ENCODE results near the gene ACOT13. TPM values are rescaled to one million over a fixed set of nuclear protein-coding genes. Genes with fewer than 3 reads are reported as not detected.
A peak's percentile ranks its signal among the peaks of the same experiment; 100 is the strongest.
"Not testable (repeated sequence)": the region's sequence is repeated elsewhere in the genome, so short reads cannot be mapped to it uniquely, and the experiment has no call there.

The ACOT13 gene
- total RNA-seq, 1 donor from 2014 or later, result 42.3 TPM

- Mint-ChIP-seq H3K27me3 (no peaks in the 10 kb centered on the region), H3K4me1 (ENCODE audit: low read depth) (peaks cover 7% of the 10 kb centered on the region), H3K27ac (peak overlapping the region; percentile 14), H3K4me3 (ENCODE audit: low read depth) (no peak overlapping the region), H3K36me3 (ENCODE audit: insufficient read depth) (no peaks in the 10 kb centered on the region), H3K9me3 (ENCODE audit: low read depth) (peaks cover 9% of the 10 kb centered on the region)
- no peak for TF ChIP-seq CTCF (IDR thresholded peaks at IDR 0.05; ENCODE audit: unreplicated experiment)
- DNase-seq (ENCODE audit: low spot score, unreplicated experiment), result no peak
These were observed 85.6 kb downstream of the ACOT13 start for GRCh38 chr6:24752503-24752902.

- H3K9me3 Mint-ChIP-seq (ENCODE audit: low read depth), result peaks cover 9% of the 10 kb centered on the region
- H3K4me1 Mint-ChIP-seq (ENCODE audit: low read depth), result peaks cover 7% of the 10 kb centered on the region
- no peaks in the 10 kb centered on the region for H3K36me3 Mint-ChIP-seq (ENCODE audit: insufficient read depth)
- DNase-seq (ENCODE audit: low spot score, unreplicated experiment), result no peak
- no peaks in the 10 kb centered on the region for H3K27me3 Mint-ChIP-seq
- TF ChIP-seq CTCF (IDR thresholded peaks at IDR 0.05; ENCODE audit: unreplicated experiment), result no peak
- no peak overlapping the region for H3K4me3 Mint-ChIP-seq (ENCODE audit: low read depth)
- H3K27ac Mint-ChIP-seq, result peak overlapping the region; percentile 14
These were observed 86.1 kb downstream of the ACOT13 start for GRCh38 chr6:24752917-24753492.

GRCh38 chr6:24753545-24753944 is 86.7 kb downstream of the ACOT13 start:
- H3K36me3 Mint-ChIP-seq (ENCODE audit: insufficient read depth), result no peaks in the 10 kb centered on the region
- no peak for TF ChIP-seq CTCF (IDR thresholded peaks at IDR 0.05; ENCODE audit: unreplicated experiment)
- peaks cover 9% of the 10 kb centered on the region for H3K9me3 Mint-ChIP-seq (ENCODE audit: low read depth)
- peak overlapping the region; percentile 3 for H3K27ac Mint-ChIP-seq
- H3K4me3 Mint-ChIP-seq (ENCODE audit: low read depth), result no peak overlapping the region
- DNase-seq (ENCODE audit: low spot score, unreplicated experiment), result no peak
- no peaks in the 10 kb centered on the region for H3K27me3 Mint-ChIP-seq
- peaks cover 7% of the 10 kb centered on the region for H3K4me1 Mint-ChIP-seq (ENCODE audit: low read depth)

- H3K4me1 Mint-ChIP-seq (ENCODE audit: low read depth); H3K27ac Mint-ChIP-seq; DNase-seq (ENCODE audit: low spot score, unreplicated experiment); H3K4me3 Mint-ChIP-seq (ENCODE audit: low read depth); H3K9me3 Mint-ChIP-seq (ENCODE audit: low read depth); H3K27me3 Mint-ChIP-seq; H3K36me3 Mint-ChIP-seq (ENCODE audit: insufficient read depth): not testable (repeated sequence)
These were observed 87.5 kb downstream of the ACOT13 start for GRCh38 chr6:24754378-24754777.

Other genes with a start within 250 kb of the ACOT13 start
- 6.6 and 7.4 TPM in 2 replicates for gene GPLD1, start 177.5 kb upstream of the ACOT13 start, total RNA-seq
- gene ALDH5A1, start 172.1 kb upstream of the ACOT13 start, total RNA-seq, result 14.5 and 14.6 TPM in 2 replicates
- gene KIAA0319, start 20.9 kb upstream of the ACOT13 start, total RNA-seq, result 1.2 and 1.4 TPM in 2 replicates
- 65.6 and 69.8 TPM in 2 replicates for gene TDP2, start 178 bp upstream of the ACOT13 start, total RNA-seq
- 88.6 and 90.0 TPM in 2 replicates for gene C6orf62, start 52.1 kb downstream of the ACOT13 start, total RNA-seq
- gene GMNN, start 107.9 kb downstream of the ACOT13 start, total RNA-seq, result 65.4 and 69.2 TPM in 2 replicates
- not detected in 2 replicates for gene ARMH2, start 131.8 kb downstream of the ACOT13 start, total RNA-seq